ENCODE data around the gene NDST4. TPM values are rescaled to one million over a fixed set of nuclear protein-coding genes. Genes with fewer than 3 reads are reported as not detected.

The NDST4 gene
- total RNA-seq, 4 donors from 2014 or later: not detected

DNA sequence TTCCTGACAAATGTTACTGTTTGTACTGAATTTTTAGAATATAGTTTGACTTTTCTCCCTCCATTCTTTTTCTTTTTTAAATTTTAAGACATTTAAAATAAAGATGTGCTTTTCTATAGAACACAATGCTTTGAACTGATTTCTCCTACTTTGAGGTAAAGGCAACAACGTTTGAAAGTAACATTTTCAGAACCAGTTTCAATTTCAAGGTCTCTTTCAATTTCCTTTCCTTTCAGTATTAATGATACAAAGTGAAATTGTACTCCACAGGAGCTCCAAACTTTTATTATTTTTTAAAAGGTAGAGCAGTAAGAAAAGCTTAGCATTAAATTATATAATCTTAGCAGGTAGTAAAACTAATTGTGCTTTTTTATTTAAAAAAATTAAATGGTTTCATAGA is 54.9 kb downstream of the NDST4 start:
- intact Hi-C loops (cut with DNase I): no loop called here
- no peaks in the 10 kb centered on the region for H3K9me3 ChIP-seq
- H3K4me3 ChIP-seq: no peak overlapping the region
- 13 to 23% methylated on average over 1 of the region's 1 CpG for WGBS, 2 donors
- H3K36me3 ChIP-seq: no peaks in the 10 kb centered on the region
- H3K27ac ChIP-seq: no peak overlapping the region
- TF ChIP-seq CTCF (IDR thresholded peaks at IDR 0.05) (no peak), POLR2A (IDR thresholded peaks at IDR 0.05) (no peak)
- DNase-seq: no peak
- H3K4me1 ChIP-seq: no peaks in the 10 kb centered on the region
- no peaks in the 10 kb centered on the region for H3K27me3 ChIP-seq

GRCh38 chr4:115054836-115055235 is 58.6 kb downstream of the NDST4 start:
- Histone ChIP-seq H3K27ac (no peak overlapping the region), H3K36me3 (no peaks in the 10 kb centered on the region), H3K4me3 (no peak overlapping the region), H3K27me3 (no peaks in the 10 kb centered on the region), H3K9me3 (no peaks in the 10 kb centered on the region), H3K4me1 (no peaks in the 10 kb centered on the region)
- 77 to 93% methylated on average over 3 to 4 of the region's 4 CpGs for WGBS, 2 donors
- DNase-seq: no peak
- intact Hi-C loops (cut with DNase I): no loop called here
- no peak for TF ChIP-seq CTCF (IDR thresholded peaks at IDR 0.05)

GRCh38 chr4:115053313-115053712 is 60.1 kb downstream of the NDST4 start:
- Histone ChIP-seq H3K4me1 (no peaks in the 10 kb centered on the region), H3K27me3 (no peaks in the 10 kb centered on the region), H3K9me3 (no peaks in the 10 kb centered on the region), H3K4me3 (no peak overlapping the region), H3K27ac (no peak overlapping the region), H3K36me3 (no peaks in the 10 kb centered on the region)
- DNase-seq: no peak
- intact Hi-C loops (cut with DNase I): no loop called here
- no peak for TF ChIP-seq POLR2A (IDR thresholded peaks at IDR 0.05)
- TF ChIP-seq CTCF (IDR thresholded peaks at IDR 0.05): no peak
- 37 to 38% methylated on average over 1 of the region's 1 CpG for WGBS, 2 donors

GRCh38 chr4:115042496-115042895 is 70.9 kb downstream of the NDST4 start:
- no peaks in the 10 kb centered on the region for H3K36me3 ChIP-seq
- H3K9me3 ChIP-seq: no peaks in the 10 kb centered on the region
- intact Hi-C loops (cut with DNase I): no loop called here
- no peak overlapping the region for H3K27ac ChIP-seq
- TF ChIP-seq POLR2A (IDR thresholded peaks at IDR 0.05) (no peak), CTCF (IDR thresholded peaks at IDR 0.05) (no peak)
- H3K4me1 ChIP-seq: no peaks in the 10 kb centered on the region
- no peak for DNase-seq
- 47 to 49% methylated on average over 3 of the region's 3 CpGs for WGBS, 2 donors
- no peaks in the 10 kb centered on the region for H3K27me3 ChIP-seq
- no peak overlapping the region for H3K4me3 ChIP-seq

GRCh38 chr4:115030281-115030680 is 83.1 kb downstream of the NDST4 start:
- intact Hi-C loops (cut with DNase I): no loop called here
- no peaks in the 10 kb centered on the region for H3K27me3 ChIP-seq
- no peaks in the 10 kb centered on the region for H3K36me3 ChIP-seq
- no peak for DNase-seq
- no peak overlapping the region for H3K27ac ChIP-seq
- TF ChIP-seq POLR2A (IDR thresholded peaks at IDR 0.05) (no peak), CTCF (IDR thresholded peaks at IDR 0.05) (no peak)
- H3K4me3 ChIP-seq: no peak overlapping the region
- no peaks in the 10 kb centered on the region for H3K4me1 ChIP-seq
- no peaks in the 10 kb centered on the region for H3K9me3 ChIP-seq
